Measurements from ENCODE around the gene TARS1. TPM values are rescaled to one million over a fixed set of nuclear protein-coding genes. Genes with fewer than 3 reads are reported as not detected.

Gene TARS1
- total RNA-seq, 1 donor from 2014 or later: 173 TPM

- H3K9me3 Mint-ChIP-seq (ENCODE audit: unreplicated experiment): no peaks in the 10 kb centered on the region
- H3K36me3 Mint-ChIP-seq (ENCODE audit: unreplicated experiment): no peaks in the 10 kb centered on the region
- H3K27ac Mint-ChIP-seq (ENCODE audit: unreplicated experiment): no peak overlapping the region
- no peaks in the 10 kb centered on the region for H3K4me1 Mint-ChIP-seq (ENCODE audit: low read depth, unreplicated experiment)
- H3K27me3 Mint-ChIP-seq (ENCODE audit: unreplicated experiment): no peaks in the 10 kb centered on the region
- no peak overlapping the region for H3K4me3 Mint-ChIP-seq (ENCODE audit: unreplicated experiment)
- TF ChIP-seq, protein P1, sequence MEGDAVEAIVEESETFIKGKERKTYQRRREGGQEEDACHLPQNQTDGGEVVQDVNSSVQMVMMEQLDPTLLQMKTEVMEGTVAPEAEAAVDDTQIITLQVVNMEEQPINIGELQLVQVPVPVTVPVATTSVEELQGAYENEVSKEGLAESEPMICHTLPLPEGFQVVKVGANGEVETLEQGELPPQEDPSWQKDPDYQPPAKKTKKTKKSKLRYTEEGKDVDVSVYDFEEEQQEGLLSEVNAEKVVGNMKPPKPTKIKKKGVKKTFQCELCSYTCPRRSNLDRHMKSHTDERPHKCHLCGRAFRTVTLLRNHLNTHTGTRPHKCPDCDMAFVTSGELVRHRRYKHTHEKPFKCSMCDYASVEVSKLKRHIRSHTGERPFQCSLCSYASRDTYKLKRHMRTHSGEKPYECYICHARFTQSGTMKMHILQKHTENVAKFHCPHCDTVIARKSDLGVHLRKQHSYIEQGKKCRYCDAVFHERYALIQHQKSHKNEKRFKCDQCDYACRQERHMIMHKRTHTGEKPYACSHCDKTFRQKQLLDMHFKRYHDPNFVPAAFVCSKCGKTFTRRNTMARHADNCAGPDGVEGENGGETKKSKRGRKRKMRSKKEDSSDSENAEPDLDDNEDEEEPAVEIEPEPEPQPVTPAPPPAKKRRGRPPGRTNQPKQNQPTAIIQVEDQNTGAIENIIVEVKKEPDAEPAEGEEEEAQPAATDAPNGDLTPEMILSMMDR (IDR thresholded peaks at IDR 0.05; ENCODE audit: partially characterized antibody, unreplicated experiment): no peak
- DNase-seq: no peak
Measured at GRCh38 chr5:33403187-33403586, 37.6 kb upstream of the TARS1 start.

- no peak overlapping the region for H3K27ac Mint-ChIP-seq (ENCODE audit: unreplicated experiment)
- TF ChIP-seq, protein P1 (IDR thresholded peaks at IDR 0.05; ENCODE audit: partially characterized antibody, unreplicated experiment): no peak
Measured at GRCh38 chr5:33408816-33409215, 31.9 kb upstream of the TARS1 start.

GRCh38 chr5:33409435-33410170, 31.2 kb upstream of the TARS1 start:
- Mint-ChIP-seq H3K36me3 (ENCODE audit: unreplicated experiment) (no peaks in the 10 kb centered on the region), H3K4me3 (ENCODE audit: unreplicated experiment) (no peak overlapping the region), H3K9me3 (ENCODE audit: unreplicated experiment) (peaks cover 2% of the 10 kb centered on the region), H3K27ac (ENCODE audit: unreplicated experiment) (no peak overlapping the region), H3K27me3 (ENCODE audit: unreplicated experiment) (no peaks in the 10 kb centered on the region), H3K4me1 (ENCODE audit: low read depth, unreplicated experiment) (no peaks in the 10 kb centered on the region)
- no peak for DNase-seq
- TF ChIP-seq, protein P1 (IDR thresholded peaks at IDR 0.05; ENCODE audit: partially characterized antibody, unreplicated experiment): no peak

More at GRCh38 chr5:33408816-33409215, 31.9 kb upstream of the TARS1 start:
- Mint-ChIP-seq H3K4me3 (ENCODE audit: unreplicated experiment) (no peak overlapping the region), H3K27me3 (ENCODE audit: unreplicated experiment) (no peaks in the 10 kb centered on the region), H3K36me3 (ENCODE audit: unreplicated experiment) (no peaks in the 10 kb centered on the region), H3K4me1 (ENCODE audit: low read depth, unreplicated experiment) (no peaks in the 10 kb centered on the region), H3K9me3 (ENCODE audit: unreplicated experiment) (peaks cover 2% of the 10 kb centered on the region)
- DNase-seq: no peak

DNA sequence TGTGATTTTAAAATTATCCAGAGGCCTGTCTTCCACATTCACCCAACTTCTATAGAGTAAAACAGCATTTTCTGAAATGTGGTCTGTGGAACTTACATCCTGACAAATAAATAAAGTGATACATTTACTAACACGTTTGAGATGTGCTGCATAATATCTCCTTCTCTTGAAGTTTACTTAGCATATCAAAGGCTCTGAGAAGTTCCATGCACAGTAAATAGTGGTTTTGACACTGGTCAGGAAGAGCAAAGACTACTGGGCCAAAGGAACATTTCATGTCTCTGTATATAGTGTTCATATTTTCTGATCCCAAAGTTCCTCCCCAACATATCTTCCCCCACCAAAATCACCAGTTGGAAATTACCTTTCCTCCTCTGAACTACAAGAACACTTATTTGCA, 30.5 kb upstream of the TARS1 start:
- Mint-ChIP-seq H3K27ac (ENCODE audit: unreplicated experiment) (no peak overlapping the region), H3K36me3 (ENCODE audit: unreplicated experiment) (no peaks in the 10 kb centered on the region), H3K4me1 (ENCODE audit: low read depth, unreplicated experiment) (no peaks in the 10 kb centered on the region), H3K9me3 (ENCODE audit: unreplicated experiment) (peaks cover 2% of the 10 kb centered on the region), H3K4me3 (ENCODE audit: unreplicated experiment) (no peak overlapping the region), H3K27me3 (ENCODE audit: unreplicated experiment) (no peaks in the 10 kb centered on the region)
- TF ChIP-seq, protein P1 (IDR thresholded peaks at IDR 0.05; ENCODE audit: partially characterized antibody, unreplicated experiment): no peak
- DNase-seq: no peak

DNA sequence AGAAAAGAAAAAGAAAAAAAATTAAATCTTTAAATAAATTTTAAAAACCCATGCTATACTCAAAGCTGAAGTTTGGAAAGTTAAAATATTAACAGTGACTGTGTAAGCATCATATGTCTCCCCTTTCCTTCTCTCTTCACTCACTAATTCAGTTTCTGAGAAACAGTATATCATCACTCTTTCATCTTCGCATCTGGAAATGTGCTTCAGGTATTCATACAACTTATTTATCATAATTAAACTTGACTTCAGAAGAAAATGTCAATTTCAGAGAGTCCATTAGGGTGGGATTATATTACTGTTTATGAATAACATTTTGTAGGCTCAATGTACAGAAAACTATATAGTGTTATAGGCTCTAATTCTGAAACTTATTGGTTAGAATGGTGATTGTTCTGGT, 29.3 kb upstream of the TARS1 start:
- no peak overlapping the region for H3K27ac Mint-ChIP-seq (ENCODE audit: unreplicated experiment)
- no peaks in the 10 kb centered on the region for H3K4me1 Mint-ChIP-seq (ENCODE audit: low read depth, unreplicated experiment)
- no peaks in the 10 kb centered on the region for H3K36me3 Mint-ChIP-seq (ENCODE audit: unreplicated experiment)
- no peak for DNase-seq
- TF ChIP-seq, protein P1 (IDR thresholded peaks at IDR 0.05; ENCODE audit: partially characterized antibody, unreplicated experiment): no peak
- no peak overlapping the region for H3K4me3 Mint-ChIP-seq (ENCODE audit: unreplicated experiment)
- H3K9me3 Mint-ChIP-seq (ENCODE audit: unreplicated experiment): peaks cover 2% of the 10 kb centered on the region
- no peaks in the 10 kb centered on the region for H3K27me3 Mint-ChIP-seq (ENCODE audit: unreplicated experiment)
